GM23338 (cell line): ENCODE measurements around the gene CDC42EP2. TPM values are rescaled to one million over a fixed set of nuclear protein-coding genes. Genes with fewer than 3 reads are reported as not detected.

Experiments
- ATAC-seq: fragments of 200-7000 bp; cut with Tn5 transposase; 3 replicates; pipeline ENCODE4 v1.9.1; 2020
- DNase-seq: peaks from one replicate; pipeline ENCODE4 v3.0.0-alpha.2; 2015; ENCODE audit warnings: low spot score
- H2AFZ ChIP-seq: fragments of 200-600 bp; sonication (generic); 2 replicates; pipeline ENCODE4 v1.8.0; 2016; ENCODE audit warnings: antibody characterized with exemption, mild to moderate bottlenecking, moderate library complexity
- H3F3A ChIP-seq: fragments of 200-600 bp; sonication (generic); replicated peaks from 2 replicates; pipeline ENCODE4 v1.8.0; 2017; ENCODE audit warnings: antibody characterized with exemption, mixed run types, low read depth
- H3K27ac ChIP-seq: fragments of 200-600 bp; sonication (generic); 2 replicates; pipeline ENCODE4 v1.6.1; 2016; ENCODE audit warnings: low read depth
- H3K27me3 ChIP-seq: fragments of 200-600 bp; sonication (generic); 2 replicates; pipeline ENCODE4 v1.8.0; 2016; ENCODE audit warnings: mild to moderate bottlenecking, mixed run types, moderate library complexity; ENCODE audit not compliant: insufficient read depth
- H3K36me3 ChIP-seq: fragments of 200-600 bp; sonication (generic); 2 replicates; pipeline ENCODE4 v1.8.0; 2016; ENCODE audit warnings: mild to moderate bottlenecking; ENCODE audit not compliant: insufficient read depth
- H3K4me1 ChIP-seq: fragments of 200-600 bp; sonication (generic); 2 replicates; pipeline ENCODE4 v1.8.0; 2016; ENCODE audit warnings: mild to moderate bottlenecking, moderate library complexity; ENCODE audit not compliant: insufficient read depth
- H3K4me2 ChIP-seq: fragments of 200-600 bp; sonication (generic); 2 replicates; pipeline ENCODE4 v1.7.1; 2017; ENCODE audit warnings: mixed run types
- H3K4me3 ChIP-seq: fragments of 200-600 bp; sonication (generic); 2 replicates; pipeline ENCODE4 v1.6.1; 2016; ENCODE audit warnings: mixed run types
- H3K79me2 ChIP-seq: fragments of 200-600 bp; sonication (generic); replicated peaks from 2 replicates; pipeline ENCODE4 v1.8.0; 2017; ENCODE audit warnings: mild to moderate bottlenecking; ENCODE audit not compliant: insufficient read depth
- H3K9me2 ChIP-seq: fragments of 200-600 bp; sonication (generic); 2 replicates; pipeline ENCODE4 v1.8.0; 2017; ENCODE audit not compliant: insufficient read depth
- H4K20me1 ChIP-seq: fragments of 200-600 bp; sonication (generic); replicated peaks from 2 replicates; pipeline ENCODE4 v1.8.0; 2017; ENCODE audit warnings: mild to moderate bottlenecking; ENCODE audit not compliant: insufficient read depth
- H3K27ac Mint-ChIP-seq: 2 replicates; pipeline ENCODE4 v1.8.0; 2020; ENCODE audit warnings: inconsistent platforms, mild to moderate bottlenecking, moderate library complexity, mixed read lengths
- H3K27me3 Mint-ChIP-seq: 3 replicates; pipeline ENCODE4 v1.8.0; 2022; ENCODE audit warnings: low read depth, mild to moderate bottlenecking, moderate library complexity, mixed read lengths, inconsistent platforms; ENCODE audit not compliant: insufficient read depth, poor library complexity
- H3K36me3 Mint-ChIP-seq: 3 replicates; pipeline ENCODE4 v1.8.0; 2021; ENCODE audit warnings: low read depth, mild to moderate bottlenecking, inconsistent platforms, moderate library complexity, mixed read lengths
- H3K4me1 Mint-ChIP-seq: 3 replicates; pipeline ENCODE4 v1.8.0; 2020; ENCODE audit warnings: mild to moderate bottlenecking, inconsistent platforms, mixed read lengths
- H3K4me3 Mint-ChIP-seq: 3 replicates; pipeline ENCODE4 v1.8.0; 2021; ENCODE audit warnings: moderate library complexity, mild to moderate bottlenecking, inconsistent platforms, mixed read lengths
- H3K9me3 Mint-ChIP-seq: 3 replicates; pipeline ENCODE4 v1.8.0; 2020; ENCODE audit warnings: moderate library complexity, mild to moderate bottlenecking, inconsistent platforms, mixed read lengths
- CREB1 ChIP-seq: fragments of 250-450 bp; sonication (Bioruptor Pico); IDR thresholded peaks from 2 replicates; pipeline ENCODE4 v1.5.0; 2020; ENCODE audit warnings: low read depth, mild to moderate bottlenecking, moderate library complexity
- CTCF ChIP-seq, 2 experiments: fragments of 200-600 bp in 1 of 2; sonication (generic) in 1 of 2; conservative IDR thresholded peaks; 2 replicates each; pipeline versions ENCODE4 v1.5.1 to v1.6.1; 2016 to 2017; ENCODE audit warnings: antibody characterized with exemption in 2 of 2, low read depth in 2 of 2, mild to moderate bottlenecking in 2 of 2, moderate library complexity in 1 of 2
- ETS1 ChIP-seq: IDR thresholded peaks from 2 replicates; pipeline ENCODE4 v1.6.1; 2016; ENCODE audit warnings: antibody characterized with exemption
- EZH2 ChIP-seq: fragments of 200-600 bp; sonication (generic); IDR thresholded peaks from one replicate; pipeline ENCODE4 v1.8.0; 2017; ENCODE audit warnings: antibody characterized with exemption, mild to moderate bottlenecking, low read depth; ENCODE audit not compliant: unreplicated experiment
- EZH2phosphoT487 ChIP-seq: fragments of 200-600 bp; sonication (generic); IDR thresholded peaks from one replicate; pipeline ENCODE4 v1.8.1; 2018; ENCODE audit warnings: antibody characterized with exemption; ENCODE audit not compliant: unreplicated experiment
- JUNB ChIP-seq: IDR thresholded peaks from one replicate; pipeline ENCODE4 v1.6.1; 2016; ENCODE audit warnings: antibody characterized with exemption; ENCODE audit not compliant: unreplicated experiment
- NANOG ChIP-seq: IDR thresholded peaks from 2 replicates; pipeline ENCODE4 v1.6.1; 2016; ENCODE audit warnings: antibody characterized with exemption, borderline replicate concordance
- POLR2AphosphoS5 ChIP-seq: IDR thresholded peaks from 2 replicates; pipeline ENCODE4 v1.6.1; 2016; ENCODE audit warnings: antibody characterized with exemption, low read depth
- REST ChIP-seq: IDR thresholded peaks from one replicate; pipeline ENCODE4 v1.6.1; 2018; ENCODE audit warnings: antibody characterized with exemption; ENCODE audit not compliant: unreplicated experiment
- STAT1 ChIP-seq: IDR thresholded peaks from one replicate; pipeline ENCODE4 v1.6.1; 2016; ENCODE audit warnings: antibody characterized with exemption; ENCODE audit not compliant: unreplicated experiment
- ZNF114 ChIP-seq: fragments of 250-450 bp; sonication (Bioruptor Pico); IDR thresholded peaks from 2 replicates; pipeline ENCODE4 v1.5.0; 2020; ENCODE audit warnings: mild to moderate bottlenecking, moderate library complexity
- ZNF331 ChIP-seq: fragments of 250-450 bp; sonication (Bioruptor Pico); IDR thresholded peaks from 2 replicates; pipeline ENCODE4 v1.5.0; 2020; ENCODE audit warnings: low read depth, mild to moderate bottlenecking, moderate library complexity
- ZNF462 ChIP-seq: fragments of 250-450 bp; sonication (Bioruptor Pico); IDR thresholded peaks from 2 replicates; pipeline ENCODE4 v1.5.0; 2020; ENCODE audit warnings: mild to moderate bottlenecking, moderate library complexity
- polyA plus RNA-seq: library from polyadenylated mRNA; unstranded; fragments of >200 nt; fragmentation: Nextera tagmentation; extraction: Ambion mirVana; gene quantifications from 2 replicates; pipeline ENCODE4 v1.2.1, GENCODE V29; 2016
- total RNA-seq: library from RNA; depleted of rRNA; stranded (reverse); fragments of >200 nt; shearing (Covaris generic); gene quantifications from 2 replicates; pipeline ENCODE4 v1.2.3, GENCODE V29; 2014

The CDC42EP2 gene
- total and polyA plus RNA-seq, 2 experiments from 2014 or later = 18.2 to 19.0 TPM

- Histone ChIP-seq H3F3A (0 out of 2 replicates have a peak, but pooled peaks cover 3% of the 10 kb centered on the region), H4K20me1 (peaks cover 10% of the 10 kb centered on the region), H3K4me1 (no peaks in the 10 kb centered on the region), H3K36me3 (peaks cover 39% of the 10 kb centered on the region), H3K4me2 (no peak overlapping the region), H2AFZ (no peak overlapping the region), H3K9me2 (no peaks in the 10 kb centered on the region), H3K79me2 (peaks cover 29% of the 10 kb centered on the region), H3K27me3 (no peaks in the 10 kb centered on the region), H3K27ac (no peak overlapping the region), H3K4me3 (no peak overlapping the region)
- Mint-ChIP-seq H3K4me1 (no peaks in the 10 kb centered on the region), H3K9me3 (no peaks in the 10 kb centered on the region; the same call in 2 of the 3 replicates), H3K36me3 (peaks cover 71% of the 10 kb centered on the region), H3K4me3 (no peak overlapping the region), H3K27ac (no peak overlapping the region), H3K27me3 (no peaks in the 10 kb centered on the region)
- no peak for DNase-seq
- TF ChIP-seq ZNF114 (no peak), NANOG (no peak), CREB1 (no peak), CTCF (conservative IDR thresholded peaks at IDR 0.05; ENCODE audit: low read depth in 2 of 2) (no peak), JUNB (no peak), EZH2phosphoT487 (no peak), ETS1 (no peak), STAT1 (no peak), REST (no peak), ZNF331 (no peak), EZH2 (no peak), ZNF462 (no peak), POLR2AphosphoS5 (no peak)
- ATAC-seq = no peak
Observed at GRCh38 chr11:65341856-65342255, 27.2 kb downstream of the CDC42EP2 start.
